Measurements from ENCODE around the gene TK1. TPM values are rescaled to one million over a fixed set of nuclear protein-coding genes. Genes with fewer than 3 reads are reported as not detected.

The TK1 gene
- total RNA-seq: 37.6 and 75.5 TPM in 2 replicates

DNA sequence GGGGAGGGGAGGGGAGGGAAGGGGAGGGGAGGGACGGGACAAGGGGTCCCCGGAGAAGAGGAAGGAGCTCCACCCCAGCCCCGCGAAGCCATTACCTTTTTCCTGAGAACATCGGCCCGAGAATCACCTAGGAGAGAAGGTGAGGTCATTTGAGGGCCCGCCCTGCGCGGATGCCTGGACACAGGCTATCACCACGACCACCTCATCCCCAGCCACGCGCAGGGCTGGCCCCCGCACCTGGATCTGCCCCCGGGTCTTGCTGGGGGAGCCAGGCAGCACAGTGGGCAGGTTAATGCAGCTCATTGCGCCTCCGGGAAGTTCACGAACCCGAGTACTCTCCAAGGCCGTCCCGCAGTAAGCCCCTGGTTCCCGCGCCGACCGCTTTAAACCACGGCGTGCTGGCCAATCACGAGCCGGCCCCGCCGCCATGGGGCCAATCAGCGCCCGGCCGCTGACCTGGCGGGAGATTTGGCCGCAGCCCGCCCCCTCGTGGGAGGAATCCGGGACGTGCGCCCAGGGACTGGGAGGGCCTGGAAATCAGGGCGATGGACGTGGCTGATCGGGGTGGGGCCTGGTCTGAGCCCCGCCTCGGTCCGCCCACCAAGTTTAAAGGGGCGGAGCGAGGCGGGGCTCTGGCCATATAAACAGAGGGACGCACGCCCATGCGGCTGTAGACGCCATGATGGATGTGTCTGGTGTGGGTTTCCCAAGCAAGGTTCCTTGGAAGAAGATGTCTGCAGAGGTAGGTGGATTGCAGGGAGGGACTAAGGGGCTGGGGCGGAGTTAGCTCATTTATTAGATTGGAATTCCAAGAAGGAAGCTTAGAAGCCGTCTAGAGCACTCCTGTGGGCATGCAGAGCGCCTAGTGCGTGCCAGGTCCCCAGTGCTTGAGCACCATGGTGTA, at the start of gene TK1, which contains the start of gene AFMID:
Gene TK1, minus strand, starts transcription at position 361 of the 904 bp plus-strand sequence. Its CDS starts 58 bp downstream, at position 303.
Gene AFMID, plus strand, starts transcription at position 671 of the 904 bp plus-strand sequence. Its CDS starts 9 bp downstream, at position 680.

GRCh38 chr17:78230996-78231935, 44.4 kb upstream of the TK1 start, which contains the start of gene TMEM235:
Gene TMEM235, plus strand, starts transcription at chr17:78231631. Its CDS starts 393 bp downstream, at chr17:78232024.

GRCh38 chr17:78214016-78214705, 27.3 kb upstream of the TK1 start, which contains the start of gene BIRC5:
Gene BIRC5, plus strand, starts transcription at chr17:78214253. Its CDS starts 64 bp downstream, at chr17:78214317.

DNA sequence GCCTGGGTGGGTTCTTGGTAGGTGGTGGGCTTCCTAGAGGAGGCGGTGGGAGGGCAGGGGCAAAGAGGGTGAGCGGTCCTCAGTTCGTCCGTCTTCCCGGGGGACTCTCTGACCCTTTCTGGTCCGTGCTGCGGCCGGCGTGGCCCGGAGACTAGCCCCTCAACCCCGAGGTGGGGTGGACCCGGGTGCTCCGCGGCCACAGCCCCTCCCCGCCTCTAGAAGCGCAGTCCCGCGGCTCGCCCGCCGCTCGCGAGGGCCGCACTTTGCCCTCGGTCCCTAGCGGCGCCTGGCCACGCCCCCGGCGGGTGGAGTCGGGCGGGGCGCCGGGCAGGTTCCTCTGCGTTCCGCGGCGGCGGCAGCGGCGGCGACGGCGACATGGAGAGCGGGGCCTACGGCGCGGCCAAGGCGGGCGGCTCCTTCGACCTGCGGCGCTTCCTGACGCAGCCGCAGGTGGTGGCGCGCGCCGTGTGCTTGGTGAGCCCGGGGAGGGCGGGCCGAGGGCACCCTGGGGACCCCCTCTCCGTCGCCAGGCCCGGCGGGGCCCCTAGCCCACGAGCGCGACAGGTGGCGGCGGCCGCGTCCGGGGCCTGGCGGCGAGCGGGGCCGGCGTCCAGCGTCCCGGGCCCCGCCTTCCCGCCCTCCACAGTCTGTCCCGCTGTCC, 18.5 kb downstream of the TK1 start, which contains the start of gene SYNGR2:
Gene SYNGR2, plus strand, starts transcription at position 340 of the 661 bp plus-strand sequence. Its CDS starts 36 bp downstream, at position 376.

GRCh38 chr17:78130437-78131101, 56.3 kb downstream of the TK1 start, which contains the start of gene TMC8:
Gene TMC8, plus strand, starts transcription at chr17:78130771. Its CDS starts 818 bp downstream, at chr17:78131589.

GRCh38 chr17:78128551-78129350, 58.1 kb downstream of the TK1 start, which contains the start of gene TMC6:
Gene TMC6, minus strand, starts transcription at chr17:78128755. Its CDS starts 1,923 bp downstream, at chr17:78126832.

Other genes starting within 250 kb of the TK1 start
- gene TNRC6C, start 228.3 kb downstream of the TK1 start, total RNA-seq: 4.8 and 5.9 TPM in 2 replicates
- 21.4 and 22.9 TPM in 2 replicates for gene TMC6, start 58.3 kb downstream of the TK1 start, total RNA-seq
- 0.09 TPM in 2 replicates for gene TMC8, start 56.3 kb downstream of the TK1 start, total RNA-seq
- not detected in 2 replicates for gene C17orf99, start 40.7 kb downstream of the TK1 start, total RNA-seq
- gene SYNGR2, start 18.5 kb downstream of the TK1 start, total RNA-seq: 23.6 and 25.2 TPM in 2 replicates
- 38.9 and 50.0 TPM in 2 replicates for gene AFMID, start 310 bp upstream of the TK1 start, total RNA-seq
- gene BIRC5, start 27.2 kb upstream of the TK1 start, total RNA-seq: 18.7 and 62.8 TPM in 2 replicates
- 0.09 and 0.28 TPM in 2 replicates for gene TMEM235, start 44.6 kb upstream of the TK1 start, total RNA-seq
- 25.6 and 28.9 TPM in 2 replicates for gene SOCS3, start 173.0 kb upstream of the TK1 start, total RNA-seq
- 33.9 and 45.0 TPM in 2 replicates for gene PGS1, start 191.6 kb upstream of the TK1 start, total RNA-seq